ENCODE results near the gene MAMDC2.

MAMDC2 gene

DNA sequence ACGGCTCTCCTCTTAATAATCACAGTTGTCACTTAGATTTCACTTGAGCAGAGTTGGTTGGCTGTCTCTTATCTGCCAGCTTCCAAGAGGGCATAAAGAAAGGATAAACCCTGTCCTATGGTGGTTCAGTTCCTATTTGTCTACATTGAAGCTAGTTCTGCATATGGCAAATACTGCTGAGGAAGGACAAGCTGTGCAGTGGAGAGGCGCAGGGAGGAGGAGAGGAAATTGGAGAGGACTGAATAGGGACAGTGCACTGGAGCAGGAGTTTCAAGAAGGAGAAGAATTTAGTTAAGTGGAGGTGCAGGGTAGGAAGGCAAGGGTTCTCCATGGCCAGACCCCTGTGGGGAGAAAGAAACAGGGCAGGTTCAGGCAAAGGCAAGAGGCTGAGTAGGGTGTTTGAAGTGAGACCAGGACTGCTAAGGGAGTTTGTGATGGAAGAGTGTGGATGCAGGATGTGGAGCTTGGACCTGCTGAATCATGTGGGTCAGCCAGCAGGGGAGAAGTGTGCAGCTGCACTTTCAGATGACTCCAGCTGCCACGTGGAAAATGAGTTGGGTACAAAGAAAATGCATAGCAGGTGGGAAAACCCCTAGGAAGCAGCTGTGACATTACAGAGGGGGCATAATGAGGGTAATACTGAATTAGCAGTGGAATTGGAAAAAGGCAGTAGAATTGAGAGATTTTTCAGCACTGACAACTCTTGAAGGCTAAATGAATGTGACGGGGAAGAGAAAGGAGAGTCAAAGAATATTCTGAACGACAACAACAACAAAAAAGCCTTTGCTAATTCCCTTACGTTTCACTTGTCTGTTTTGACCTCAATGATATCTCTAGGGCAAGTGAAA lies 66.8 kb downstream of the MAMDC2 start:
- no peak for DNase-seq

DNA sequence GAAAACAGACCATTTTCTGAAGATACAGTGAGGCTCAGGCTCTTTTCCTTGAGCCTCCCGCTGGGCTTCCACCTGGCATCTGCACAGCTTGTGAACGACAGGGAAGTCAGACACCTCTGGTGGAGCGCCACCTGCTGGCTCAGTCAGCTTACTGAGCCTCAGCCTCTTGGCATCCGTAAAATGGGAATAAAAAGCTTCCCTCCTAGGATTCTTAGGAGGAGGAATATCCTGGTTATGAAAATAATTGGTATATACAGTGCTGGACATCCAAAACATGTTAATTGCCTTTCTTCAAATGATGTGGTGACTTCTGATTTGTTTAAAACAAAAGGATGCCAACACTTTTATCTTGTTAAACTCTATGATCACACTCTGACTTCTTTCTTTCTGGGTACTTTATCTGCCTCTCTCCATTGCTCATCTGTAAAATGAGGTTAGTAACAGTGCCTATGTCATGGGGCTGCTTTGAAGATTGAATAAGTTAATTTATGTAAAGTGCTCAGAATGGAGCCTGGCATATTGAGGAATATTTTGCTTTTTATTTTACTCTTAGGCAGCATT lies 67.5 kb downstream of the MAMDC2 start:
- DNase-seq = peak; percentile 39

DNA sequence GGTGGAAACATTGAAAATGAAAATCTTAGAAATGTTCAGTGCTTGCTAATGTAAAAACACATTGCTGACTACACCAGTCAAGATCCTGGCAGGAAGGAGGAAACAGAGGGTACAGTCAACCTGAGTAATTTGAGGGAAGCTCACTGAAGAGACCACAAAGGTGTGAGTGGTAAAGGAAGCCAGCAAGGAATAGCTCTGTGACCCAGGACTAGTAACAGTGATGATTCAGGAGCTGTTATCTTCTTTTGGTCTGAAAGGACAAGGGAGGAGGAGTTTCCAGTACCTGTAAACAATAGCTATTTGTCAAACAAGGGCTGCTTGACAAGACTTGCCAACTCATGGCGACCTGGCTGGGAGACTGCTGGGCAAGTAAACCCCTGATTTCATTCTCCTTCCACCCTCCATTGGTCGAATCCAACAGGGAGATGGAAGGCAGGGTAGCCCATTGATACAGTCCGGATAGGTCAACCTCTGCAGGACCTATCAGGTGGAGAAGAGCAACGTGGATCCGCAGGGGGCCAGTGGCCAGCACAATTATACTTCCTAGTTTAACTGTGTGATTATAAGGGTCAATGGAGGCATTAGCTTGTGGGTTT lies 68.1 kb downstream of the MAMDC2 start:
- no peak for DNase-seq

DNA sequence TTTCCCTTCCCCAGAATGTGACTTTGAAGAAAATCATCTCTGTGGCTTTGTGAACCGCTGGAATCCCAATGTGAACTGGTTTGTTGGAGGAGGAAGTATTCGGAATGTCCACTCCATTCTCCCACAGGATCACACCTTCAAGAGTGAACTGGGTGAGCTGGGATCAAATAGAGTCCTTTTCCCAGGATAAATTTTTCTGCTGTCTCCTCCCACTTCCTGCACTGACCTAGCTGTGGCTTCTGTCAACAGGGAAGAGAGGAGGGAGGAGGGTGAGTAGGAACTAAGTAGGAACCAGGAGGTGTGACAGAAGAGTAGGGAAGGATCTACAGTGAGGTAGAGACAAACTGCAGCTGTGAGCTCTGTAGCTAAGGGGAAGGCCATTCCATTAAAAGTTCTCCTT lies 69.3 kb downstream of the MAMDC2 start:
- DNase-seq = no peak

DNA sequence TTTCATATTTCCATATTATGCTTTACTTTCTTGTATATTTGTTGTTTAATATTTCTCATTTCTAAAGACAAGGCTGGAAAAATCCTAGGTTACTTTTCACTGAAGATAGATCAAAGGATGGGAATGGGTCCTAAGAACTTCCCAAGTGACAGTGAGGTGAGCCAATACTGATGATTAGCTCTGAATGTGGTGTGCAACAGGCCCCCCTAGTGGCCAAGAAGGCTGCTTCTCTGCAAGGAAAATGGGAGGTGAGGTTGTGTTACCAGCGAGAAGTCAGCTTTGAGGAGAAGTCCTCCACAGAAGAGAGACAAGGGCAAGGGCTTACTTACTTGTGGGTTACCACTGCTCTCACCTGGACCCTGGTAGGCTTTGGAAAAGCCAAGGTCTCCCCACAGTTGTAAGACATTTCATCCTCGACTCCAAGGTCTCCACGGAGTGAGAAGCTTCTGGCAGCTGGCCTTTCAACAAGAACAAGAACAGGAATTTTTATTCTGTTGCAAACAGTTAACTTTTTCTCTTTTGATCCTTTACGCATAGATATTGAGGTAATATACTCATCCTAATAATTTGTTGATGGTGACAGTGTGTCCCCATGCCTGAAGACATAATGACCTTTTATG lies 69.9 kb downstream of the MAMDC2 start:
- DNase-seq = no peak

DNA sequence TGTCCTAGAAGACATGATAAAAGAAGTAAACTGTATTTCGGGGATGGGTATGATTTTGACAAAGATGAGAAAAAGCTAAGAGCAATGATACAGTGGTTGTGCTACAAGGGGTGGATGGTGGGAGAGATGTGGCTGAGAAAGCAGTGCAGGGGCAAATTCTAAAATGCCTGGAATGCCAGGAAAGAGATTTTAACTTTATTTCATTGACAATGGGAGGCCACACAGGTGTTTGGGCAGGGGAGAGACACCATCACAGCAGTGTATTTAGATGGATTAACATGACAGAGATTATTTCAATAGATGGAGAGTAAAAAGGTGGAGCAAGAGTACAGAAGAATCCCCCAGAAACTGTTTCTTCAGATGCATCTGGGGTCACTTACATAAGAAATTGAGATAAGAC lies 71.2 kb downstream of the MAMDC2 start:
- no peak for DNase-seq

DNA sequence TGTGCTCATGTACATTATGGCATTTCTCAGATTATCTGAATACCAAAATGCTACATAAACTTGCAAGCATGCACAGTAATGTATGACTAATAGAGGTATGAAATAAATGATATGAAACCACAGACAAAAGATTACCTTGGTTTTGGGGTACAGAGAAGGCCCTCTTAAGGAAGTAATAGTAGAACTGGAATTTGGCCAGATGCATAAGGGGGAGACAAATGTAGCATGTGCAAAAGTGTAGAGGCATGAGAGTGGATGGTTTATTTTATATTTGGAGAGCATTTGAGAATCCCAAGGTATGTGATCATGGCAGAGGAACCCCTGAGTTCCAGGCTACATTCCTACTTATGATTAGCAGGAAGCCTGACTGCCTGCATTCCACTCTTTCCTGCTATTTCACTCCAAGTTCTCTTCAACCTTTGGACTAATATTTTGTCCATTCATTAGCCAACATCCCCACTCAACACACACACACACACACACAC lies 74.2 kb downstream of the MAMDC2 start:
- DNase-seq = no peak

DNA sequence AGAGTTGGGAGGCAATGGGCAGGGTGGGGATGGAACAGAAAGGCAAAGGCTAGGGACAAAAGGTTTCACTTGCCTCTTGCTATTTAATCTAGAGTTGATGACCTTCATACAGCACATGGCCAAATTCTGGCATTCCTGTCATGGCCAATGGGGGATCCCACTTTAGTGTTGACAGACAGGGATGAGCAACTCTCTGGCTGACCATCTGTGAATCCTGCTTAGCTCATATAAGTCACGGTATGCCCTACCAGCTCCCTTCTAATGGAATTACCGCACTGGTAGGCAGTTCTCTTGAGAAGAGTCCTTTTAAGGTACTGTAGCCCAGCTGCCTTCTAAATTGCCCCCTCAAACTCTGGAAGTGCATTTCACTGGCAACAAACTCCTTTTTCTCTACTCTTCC lies 76.1 kb downstream of the MAMDC2 start:
- DNase-seq = no peak

DNA sequence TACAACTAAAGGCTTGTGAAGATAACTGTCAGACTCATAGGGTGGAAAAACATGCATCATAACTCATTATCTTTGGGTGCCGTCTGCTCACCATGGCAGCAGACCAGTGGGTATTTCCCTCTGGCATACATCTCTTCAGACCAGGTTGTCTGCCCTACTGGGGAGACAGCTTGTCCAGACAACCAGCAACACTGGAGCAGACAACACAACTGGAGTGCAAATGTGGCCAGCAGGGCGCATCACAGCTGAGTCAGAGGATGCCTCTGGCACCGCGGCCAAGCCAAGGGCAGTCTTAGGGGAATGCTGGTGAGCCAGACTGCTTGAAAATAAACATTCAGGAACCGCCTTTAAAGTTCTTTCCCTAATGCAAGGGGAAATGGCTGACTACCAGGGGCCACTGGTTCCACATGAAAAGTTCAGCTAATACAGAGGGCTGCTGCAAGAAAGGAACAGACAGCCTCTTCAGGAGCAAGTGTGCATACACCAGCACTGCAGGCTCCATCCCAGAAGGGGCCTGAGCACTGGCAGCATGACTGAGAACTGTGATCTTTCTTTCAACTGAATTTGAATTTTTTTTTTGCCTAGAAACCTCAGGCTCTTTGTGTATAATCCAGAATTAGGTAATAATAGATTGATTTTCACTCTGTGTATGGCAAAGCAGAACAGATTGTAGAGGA lies 77.3 kb downstream of the MAMDC2 start:
- no peak for DNase-seq

DNA sequence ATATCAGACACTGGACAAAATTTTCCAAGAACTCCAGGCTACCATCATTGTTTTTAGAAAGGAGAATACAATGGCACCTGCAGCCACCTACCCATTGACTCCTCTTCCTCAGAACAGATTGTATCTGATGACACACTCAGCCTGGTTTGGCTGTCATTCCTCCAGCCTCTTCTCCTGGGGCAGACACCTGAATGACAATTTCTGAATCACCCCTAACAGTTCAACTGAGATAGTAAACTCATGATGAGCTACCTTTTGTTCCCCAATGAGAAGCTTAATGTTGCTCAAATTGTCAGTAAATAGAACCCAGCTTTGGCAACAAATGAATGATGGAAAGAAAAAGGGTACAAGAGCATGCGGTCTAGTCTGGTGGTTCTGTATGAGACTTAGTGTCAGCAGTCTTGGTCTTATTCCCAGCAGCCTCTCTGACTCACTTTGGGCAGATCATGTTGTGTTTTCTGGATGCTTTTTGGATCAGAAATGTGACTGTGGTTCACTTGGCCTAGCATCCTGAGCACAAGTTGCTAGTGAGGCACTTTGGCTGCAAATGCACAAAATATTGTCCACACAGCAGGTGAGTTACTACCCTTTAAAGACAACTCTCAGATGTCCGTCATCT lies 78.3 kb downstream of the MAMDC2 start:
- no peak for DNase-seq

DNA sequence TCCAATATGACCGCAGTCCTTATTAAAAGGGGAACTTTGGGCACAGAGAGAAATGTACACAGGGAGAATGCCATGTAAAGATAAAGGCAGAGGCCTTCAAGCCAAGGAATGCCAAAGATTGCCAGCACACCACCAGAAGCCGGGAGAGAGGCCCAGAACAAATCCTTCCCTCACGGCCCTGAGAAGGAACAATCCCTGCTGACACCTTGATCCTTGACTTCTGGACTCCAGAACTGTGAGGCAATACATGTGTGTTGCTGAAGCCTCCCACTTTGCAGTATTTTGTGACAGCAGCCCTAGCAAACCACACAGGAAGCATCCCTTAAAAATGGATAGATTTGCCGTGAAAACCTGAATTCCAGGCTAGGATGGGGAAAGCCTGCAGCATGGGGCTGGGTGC lies 80.0 kb downstream of the MAMDC2 start:
- DNase-seq = no peak

DNA sequence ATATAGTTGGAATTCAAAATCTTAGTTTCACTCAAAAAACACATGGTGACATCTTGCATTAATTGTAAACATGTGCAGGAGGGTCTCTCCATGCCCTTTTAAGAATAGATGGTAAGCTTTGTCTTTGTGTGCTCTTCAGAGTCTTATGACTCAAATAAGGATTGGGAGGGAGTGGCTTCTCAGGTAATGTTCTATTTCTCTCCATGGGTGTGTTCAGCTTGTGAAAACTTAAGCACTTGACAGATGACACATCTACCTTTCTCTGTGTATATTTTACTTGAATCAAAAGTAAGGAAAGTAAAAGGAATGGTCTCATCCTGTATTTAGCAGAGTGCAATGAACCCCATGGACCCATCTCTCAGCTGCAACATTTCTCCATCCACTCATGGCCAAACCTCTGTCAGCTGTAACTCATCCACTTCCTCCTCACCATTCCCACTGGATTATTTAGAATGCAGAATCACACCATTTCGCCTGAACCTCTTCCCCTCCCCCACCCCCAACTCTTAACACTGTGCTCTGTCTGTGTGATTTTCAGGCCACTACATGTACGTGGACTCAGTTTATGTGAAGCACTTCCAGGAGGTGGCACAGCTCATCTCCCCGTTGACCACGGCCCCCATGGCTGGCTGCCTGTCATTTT lies 82.1 kb downstream of the MAMDC2 start:
- no peak for DNase-seq

DNA sequence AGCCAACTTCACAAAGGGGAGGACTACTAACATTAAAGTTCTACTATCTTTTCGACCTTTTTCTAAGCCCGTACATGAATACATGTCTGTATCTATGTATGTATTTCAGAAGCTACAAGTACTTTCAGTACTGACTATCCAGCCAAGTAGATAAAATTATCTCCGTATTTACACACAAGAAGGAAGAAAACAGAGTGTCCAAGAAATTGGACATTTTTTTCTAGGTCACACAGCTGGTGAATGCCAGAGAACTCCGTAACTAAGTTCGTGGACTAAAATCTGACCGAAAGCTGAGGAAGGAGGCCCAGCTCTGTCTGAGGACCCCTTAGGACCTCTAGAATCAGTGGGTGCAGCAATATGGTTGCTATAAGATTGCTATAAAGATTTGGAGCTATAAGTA lies 83.4 kb downstream of the MAMDC2 start:
- no peak for DNase-seq

DNA sequence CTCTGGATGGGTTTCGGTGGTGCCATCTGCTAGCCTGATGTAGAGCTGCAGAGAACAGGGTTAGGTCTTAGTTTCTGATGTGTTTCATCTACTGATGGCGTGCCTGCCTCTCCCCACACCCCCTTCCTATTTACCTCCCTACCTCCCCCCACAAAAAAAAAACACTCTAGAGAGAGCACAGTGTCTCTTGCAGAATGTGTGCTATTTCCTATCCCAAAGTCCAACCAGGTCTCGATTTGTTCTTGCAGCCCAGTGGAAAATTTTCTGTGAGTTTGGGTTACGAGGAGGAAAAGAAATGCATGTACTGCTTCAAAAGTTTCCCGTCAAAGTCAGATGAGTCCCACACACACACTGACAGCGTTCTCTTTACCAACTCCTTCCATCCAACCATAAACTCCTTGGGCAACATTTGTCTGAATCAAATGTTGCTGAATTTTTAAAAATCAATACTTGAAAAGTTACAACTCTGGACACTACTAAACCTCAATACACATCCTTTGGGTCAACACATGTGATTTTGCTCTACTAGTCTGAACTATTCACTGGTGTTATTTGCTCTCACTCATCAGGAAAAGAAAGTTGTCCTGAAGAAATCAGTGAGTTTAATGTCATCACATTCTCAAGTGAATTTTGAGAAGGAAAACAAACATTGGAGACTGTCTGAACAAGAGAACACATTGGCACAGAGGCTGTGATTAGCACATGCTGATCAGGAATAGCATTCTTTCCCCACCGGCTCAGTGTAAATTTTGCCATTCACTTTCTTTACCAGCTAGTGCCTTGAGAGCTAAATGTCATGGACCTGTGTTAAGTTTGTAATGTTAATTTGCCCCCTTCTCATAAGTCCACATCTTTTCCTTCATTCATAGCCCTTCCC lies 84.1 kb downstream of the MAMDC2 start:
- DNase-seq = no peak

DNA sequence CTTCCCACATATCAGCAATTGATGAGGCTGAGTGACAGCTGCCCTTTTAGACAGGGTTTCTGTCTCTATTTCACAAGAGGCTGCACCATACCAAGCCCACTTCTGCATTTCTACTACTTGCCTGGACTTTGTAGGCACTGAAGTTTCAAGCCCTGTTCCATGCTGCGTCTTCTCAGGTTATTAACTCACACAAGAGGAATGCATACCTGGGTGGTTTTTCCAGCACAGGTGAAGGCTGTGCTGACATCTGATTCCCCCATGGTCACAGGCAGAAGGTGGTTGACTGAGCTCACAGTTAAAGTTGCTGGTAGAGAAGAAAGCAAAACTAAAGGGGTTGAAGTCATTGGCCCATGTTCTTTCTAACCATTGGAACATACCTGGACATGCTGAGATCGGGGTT lies 86.6 kb downstream of the MAMDC2 start:
- DNase-seq = no peak

DNA sequence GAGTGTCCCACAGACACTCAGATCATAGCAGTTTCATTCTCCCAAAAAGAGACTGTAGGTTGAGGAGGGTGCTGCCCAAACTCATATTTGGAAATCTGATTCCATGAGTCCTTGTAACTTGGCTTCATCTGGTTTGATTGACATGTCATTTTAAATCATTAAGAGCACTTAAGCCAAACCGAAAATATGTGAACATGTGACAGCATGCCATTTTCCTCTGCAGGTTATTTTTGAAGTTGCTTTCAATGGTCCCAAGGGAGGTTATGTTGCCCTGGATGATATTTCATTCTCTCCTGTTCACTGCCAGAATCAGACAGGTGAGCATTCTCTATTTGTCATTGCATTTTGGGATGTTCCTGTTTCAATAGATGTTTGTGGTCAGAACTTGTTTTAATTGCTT lies 87.6 kb downstream of the MAMDC2 start:
- no peak for DNase-seq

DNA sequence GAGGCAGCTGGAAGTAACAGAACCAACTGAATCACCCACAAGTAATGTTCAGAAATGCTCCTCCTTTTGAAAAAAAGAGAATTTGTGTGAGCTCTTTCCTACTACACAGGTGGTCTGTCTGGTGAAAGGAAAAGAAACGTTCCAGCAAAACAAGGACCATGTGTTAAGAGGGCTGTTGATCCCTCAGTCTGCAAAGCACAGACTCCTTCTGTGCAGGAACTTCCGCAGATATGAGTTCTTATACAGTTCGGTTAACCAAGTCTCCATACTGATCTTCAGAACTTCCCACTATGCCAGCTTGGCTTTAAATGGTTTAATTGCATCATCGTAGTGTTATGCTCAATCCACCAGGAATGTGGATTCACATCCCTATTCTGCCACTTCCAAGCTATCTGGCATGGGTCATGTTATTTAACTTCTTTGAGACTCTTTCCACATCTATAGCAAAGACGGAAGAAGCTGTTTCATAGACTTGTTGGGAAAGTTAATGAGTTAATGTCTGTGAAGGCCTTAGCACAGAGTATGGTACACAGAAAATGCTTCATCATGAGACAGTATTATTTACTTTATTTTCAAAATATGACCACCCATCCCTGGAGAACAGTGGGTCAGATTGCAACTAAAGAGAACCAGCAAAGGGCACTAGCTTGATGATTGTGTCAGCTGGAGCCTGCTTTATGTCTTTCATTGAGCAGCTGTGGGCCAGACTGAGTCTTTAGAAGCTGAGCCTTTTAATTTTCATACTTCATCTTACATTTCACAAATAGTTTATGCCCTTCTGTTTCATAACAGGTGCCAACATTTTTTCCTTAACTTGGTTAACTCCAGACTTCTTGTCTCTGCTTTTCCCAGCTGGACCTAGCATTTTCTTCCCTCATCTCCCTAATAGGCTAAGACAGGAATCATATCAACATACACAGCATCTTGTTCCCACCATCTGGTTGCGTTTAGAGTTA lies 89.9 kb downstream of the MAMDC2 start:
- DNase-seq = no peak

DNA sequence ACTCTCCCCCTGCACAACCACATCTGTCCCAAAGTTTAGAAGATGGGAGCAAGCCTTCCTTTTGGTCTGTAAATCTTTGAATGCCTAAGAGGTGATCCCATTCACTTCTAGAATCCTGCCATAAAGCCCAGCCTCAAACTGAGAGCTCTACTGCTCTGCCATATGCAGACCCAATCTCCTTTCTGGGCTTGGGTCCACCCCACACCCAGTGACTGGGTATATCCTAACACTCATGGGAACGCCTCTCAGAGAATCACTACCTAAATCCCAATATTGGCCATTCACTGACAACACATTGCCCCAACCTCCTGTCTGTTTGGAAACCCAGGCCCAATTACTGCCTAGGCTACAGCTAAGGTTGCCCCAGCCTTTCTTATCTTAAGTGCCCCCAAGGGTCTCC lies 90.7 kb downstream of the MAMDC2 start:
- DNase-seq = no peak

DNA sequence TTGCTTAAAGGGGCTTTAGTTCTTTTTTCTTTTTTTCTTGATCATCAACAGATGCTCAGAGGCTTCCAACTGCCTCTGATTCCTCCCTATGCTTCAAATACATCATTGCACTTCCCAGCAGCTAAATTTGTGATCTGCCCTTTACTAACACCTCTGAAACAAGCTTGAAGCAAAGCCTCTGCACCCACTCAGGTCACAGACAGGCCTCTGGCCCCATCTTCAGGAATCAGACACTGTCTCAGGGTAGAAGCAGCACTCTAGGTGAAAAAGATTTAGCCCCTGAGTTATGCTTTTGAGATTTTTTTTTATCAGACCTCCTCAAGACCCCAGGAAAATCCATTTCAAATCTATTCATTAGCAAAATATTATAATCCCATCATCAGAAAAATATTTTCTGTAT lies 91.5 kb downstream of the MAMDC2 start:
- no peak for DNase-seq

DNA sequence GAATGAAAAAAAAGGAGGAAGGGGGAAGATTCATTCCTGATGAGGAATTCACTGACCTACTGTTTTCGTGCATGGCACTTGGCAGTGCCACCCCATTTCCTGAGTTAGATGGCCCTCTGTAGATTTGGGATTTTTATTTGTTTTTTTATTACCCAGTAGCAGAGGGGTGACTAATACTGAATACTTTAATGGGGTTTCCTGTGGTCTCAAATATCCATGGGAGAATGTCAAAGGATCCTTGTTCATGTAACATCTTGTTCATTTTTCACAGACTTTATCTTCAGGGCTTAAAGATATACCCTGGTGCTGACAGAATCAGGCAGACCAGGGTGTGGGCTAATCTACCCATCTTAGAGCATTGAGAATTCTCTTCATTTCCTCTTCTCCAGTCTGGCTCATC lies 93.0 kb downstream of the MAMDC2 start:
- DNase-seq = no peak

Data from CD4-positive, alpha-beta T cell treated with Interleukin-17A for 1 hour (primary cell).